Activated CD4-positive, alpha-beta memory T cell treated with anti-CD3 and anti-CD28 coated beads for 36 hours (primary cell): ENCODE measurements around the gene PSORS1C1. TPM values are rescaled to one million over a fixed set of nuclear protein-coding genes. Genes with fewer than 3 reads are reported as not detected.

ENCODE experiments used
- CTCF ChIA-PET: fragments of 350-600 bp; sonication (Branson Sonifier 250); formaldehyde crosslinking; loops from one replicate; lab custom pipeline; 2021; ENCODE audit warnings: antibody characterized with exemption, inconsistent platforms; lab: Charles Lee
- POLR2A ChIA-PET: fragments of 350-600 bp; sonication (Branson Sonifier 250); formaldehyde crosslinking; loops from one replicate; lab custom pipeline; 2021; ENCODE audit warnings: antibody characterized with exemption; lab: Charles Lee
- DNase-seq: peaks from one replicate; pipeline ENCODE4 v3.0.0-alpha.2; 2020
- H3K27ac Mint-ChIP-seq: one replicate; pipeline ENCODE4 v1.8.0; 2021; ENCODE audit warnings: mixed read lengths
- H3K27me3 Mint-ChIP-seq: one replicate; pipeline ENCODE4 v1.8.0; 2021; ENCODE audit warnings: mixed read lengths
- H3K36me3 Mint-ChIP-seq: one replicate; pipeline ENCODE4 v1.8.0; 2021; ENCODE audit warnings: mixed read lengths
- H3K4me1 Mint-ChIP-seq: one replicate; pipeline ENCODE4 v1.8.0; 2021; ENCODE audit warnings: low read depth, mixed read lengths
- H3K4me3 Mint-ChIP-seq: one replicate; pipeline ENCODE4 v1.8.0; 2021; ENCODE audit warnings: mild to moderate bottlenecking, mixed read lengths
- H3K9me3 Mint-ChIP-seq: one replicate; pipeline ENCODE4 v1.8.0; 2021; ENCODE audit warnings: mixed read lengths
- intact Hi-C: fragments of 100-400 bp; cut with micrococcal nuclease; formaldehyde crosslinking; loops from one replicate; pipeline ENCODE4 v1.15.1; 2023
- total RNA-seq, 2 experiments: library from RNA; stranded (reverse); gene quantifications; one replicate each; pipeline ENCODE4 v1.2.3, GENCODE V29; 2021

Gene PSORS1C1
- total RNA-seq, 2 experiments from 2014 or later = not detected

DNA sequence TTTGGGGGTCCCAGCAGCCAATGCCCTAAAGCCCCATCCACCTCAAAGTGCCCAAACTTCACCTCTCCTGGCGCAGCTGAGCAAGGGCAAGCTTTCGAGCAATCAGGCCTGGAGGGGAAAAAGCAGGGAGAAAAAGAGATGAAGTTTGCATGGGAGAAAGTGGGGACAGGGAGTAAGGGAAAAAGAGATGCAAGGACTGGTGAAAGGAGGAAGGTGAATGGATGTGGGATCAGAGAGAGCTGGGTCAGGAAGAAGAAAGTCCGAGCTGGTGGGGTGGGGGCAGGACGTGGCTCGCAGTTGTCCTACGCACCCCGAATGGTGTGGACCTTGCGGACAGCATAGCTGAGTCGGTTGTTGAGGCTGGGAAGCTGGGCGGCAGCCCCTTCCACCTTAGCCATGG lies 30.8 kb downstream of the PSORS1C1 start:
- H3K27ac Mint-ChIP-seq = no peak overlapping the region
- POLR2A ChIA-PET = interaction anchor here (1.2 kb wide), 1 partner anchor 29 kb away, joined by 3 read pairs; no protein-coding TSS in a partner anchor
- H3K9me3 Mint-ChIP-seq = no peaks in the 10 kb centered on the region
- no peaks in the 10 kb centered on the region for H3K4me1 Mint-ChIP-seq
- H3K27me3 Mint-ChIP-seq = no peaks in the 10 kb centered on the region
- H3K4me3 Mint-ChIP-seq = no peak overlapping the region
- H3K36me3 Mint-ChIP-seq = peaks cover 8% of the 10 kb centered on the region
- intact Hi-C loops = no loop called here
- CTCF ChIA-PET = interaction anchor here (0.6 to 3.4 kb wide), 7 partner anchors 8 to 234 kb away, joined by 3 to 13 read pairs (median 5); no protein-coding TSS in a partner anchor
- DNase-seq = no peak

GRCh38 chr6:31149827-31150447 lies 35.3 kb downstream of the PSORS1C1 start:
- CTCF ChIA-PET = interaction anchor here (1.0 kb wide), 1 partner anchor 9 kb away, joined by 3 read pairs; the partner anchor contains the start of gene TCF19
- Mint-ChIP-seq H3K27me3 (no peaks in the 10 kb centered on the region), H3K4me1 (no peaks in the 10 kb centered on the region), H3K9me3 (no peaks in the 10 kb centered on the region), H3K36me3 (peaks cover 8% of the 10 kb centered on the region), H3K4me3 (no peak overlapping the region), H3K27ac (no peak overlapping the region)
- intact Hi-C loops = no loop called here
- DNase-seq = no peak
- POLR2A ChIA-PET = no interaction called here

DNA sequence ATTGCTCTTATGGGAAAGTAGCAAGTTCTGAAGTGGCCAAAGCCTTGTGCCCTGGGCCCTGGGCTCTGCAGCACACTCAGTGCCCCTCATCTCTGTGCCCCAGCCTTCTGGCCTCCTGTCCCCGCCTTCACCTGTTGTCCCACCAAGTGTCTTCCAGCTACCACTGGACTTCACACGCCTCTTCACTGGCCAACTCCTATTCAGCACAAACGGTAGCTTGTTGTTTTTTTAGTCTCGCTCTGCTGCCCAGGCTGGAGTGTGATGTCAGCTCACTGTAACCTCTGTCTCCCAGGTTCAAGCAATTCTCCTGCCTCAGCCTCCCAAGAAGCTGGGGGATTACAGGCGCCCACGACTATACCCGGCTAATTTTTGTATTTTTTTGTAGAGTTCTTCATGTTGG lies 38.2 kb downstream of the PSORS1C1 start:
- Mint-ChIP-seq H3K27me3 (no peaks in the 10 kb centered on the region), H3K4me3 (no peak overlapping the region), H3K27ac (no peak overlapping the region), H3K9me3 (no peaks in the 10 kb centered on the region), H3K4me1 (peaks cover 4% of the 10 kb centered on the region), H3K36me3 (peaks cover 19% of the 10 kb centered on the region)
- POLR2A ChIA-PET = no interaction called here
- no peak for DNase-seq
- intact Hi-C loops = no loop called here
- CTCF ChIA-PET = interaction anchor here (0.6 kb wide), 2 partner anchors 100 to 827 kb away, joined by 3 to 4 read pairs; no protein-coding TSS in a partner anchor

DNA sequence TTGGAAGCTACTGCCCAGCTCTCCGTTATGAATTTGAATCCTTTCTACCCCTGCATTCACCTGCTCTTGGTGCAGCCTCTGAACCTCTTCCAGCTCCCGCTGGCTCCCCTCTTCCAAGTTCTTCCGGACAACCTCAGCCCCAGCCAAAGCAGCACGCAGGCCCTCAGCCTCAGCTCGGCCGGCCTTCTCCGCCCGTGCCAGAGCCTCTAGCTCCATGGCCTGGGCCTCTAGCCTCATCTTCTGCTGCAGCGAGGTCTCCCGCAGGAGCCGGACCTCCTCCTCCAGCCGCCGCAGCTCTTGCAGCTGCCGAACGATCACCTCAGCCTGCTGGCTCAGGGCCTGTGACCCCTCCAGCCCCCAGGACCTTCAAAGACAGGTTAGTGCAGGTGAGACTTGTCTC lies 39.8 kb downstream of the PSORS1C1 start:
- no peak overlapping the region for H3K4me3 Mint-ChIP-seq
- peaks cover 2% of the 10 kb centered on the region for H3K27me3 Mint-ChIP-seq
- POLR2A ChIA-PET = no interaction called here
- no peak overlapping the region for H3K27ac Mint-ChIP-seq
- peaks cover 5% of the 10 kb centered on the region for H3K4me1 Mint-ChIP-seq
- peaks cover 31% of the 10 kb centered on the region for H3K36me3 Mint-ChIP-seq
- intact Hi-C loops = no loop called here
- CTCF ChIA-PET = interaction anchor here (0.6 to 2.0 kb wide), 2 partner anchors 12 to 67 kb away, joined by 4 to 5 read pairs; no protein-coding TSS in a partner anchor
- H3K9me3 Mint-ChIP-seq = no peaks in the 10 kb centered on the region
- DNase-seq = no peak

DNA sequence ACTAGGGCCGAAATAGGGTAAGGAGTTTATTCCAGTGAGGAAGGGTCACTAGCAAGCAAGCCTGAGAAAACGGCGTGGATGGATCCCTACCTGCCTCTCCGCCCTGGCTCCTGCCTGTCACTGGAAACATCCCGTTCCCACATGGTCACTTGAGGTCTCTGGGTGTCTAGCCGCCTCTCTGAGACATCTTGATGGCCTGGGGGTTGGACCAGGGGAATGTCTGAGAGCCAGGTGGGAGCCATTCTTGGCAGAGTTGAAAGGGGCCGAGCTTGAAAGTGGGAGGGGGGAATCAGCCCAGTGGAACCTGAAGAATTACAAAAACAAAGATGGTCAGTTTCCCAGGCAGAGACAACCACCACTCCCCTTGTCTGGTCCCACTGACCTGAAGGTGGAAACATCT lies 42.0 kb downstream of the PSORS1C1 start:
- Mint-ChIP-seq H3K9me3 (no peaks in the 10 kb centered on the region), H3K4me1 (peaks cover 19% of the 10 kb centered on the region), H3K27me3 (peaks cover 2% of the 10 kb centered on the region), H3K4me3 (peak overlapping the region; percentile 92), H3K27ac (no peak overlapping the region), H3K36me3 (peaks cover 46% of the 10 kb centered on the region)
- DNase-seq = no peak
- ChIA-PET CTCF (interaction anchor here (0.7 to 2.4 kb wide), 3 partner anchors 30 to 73 kb away, joined by 3 to 7 read pairs (median 5); no protein-coding TSS in a partner anchor), POLR2A (no interaction called here)
- intact Hi-C loops = no loop called here

DNA sequence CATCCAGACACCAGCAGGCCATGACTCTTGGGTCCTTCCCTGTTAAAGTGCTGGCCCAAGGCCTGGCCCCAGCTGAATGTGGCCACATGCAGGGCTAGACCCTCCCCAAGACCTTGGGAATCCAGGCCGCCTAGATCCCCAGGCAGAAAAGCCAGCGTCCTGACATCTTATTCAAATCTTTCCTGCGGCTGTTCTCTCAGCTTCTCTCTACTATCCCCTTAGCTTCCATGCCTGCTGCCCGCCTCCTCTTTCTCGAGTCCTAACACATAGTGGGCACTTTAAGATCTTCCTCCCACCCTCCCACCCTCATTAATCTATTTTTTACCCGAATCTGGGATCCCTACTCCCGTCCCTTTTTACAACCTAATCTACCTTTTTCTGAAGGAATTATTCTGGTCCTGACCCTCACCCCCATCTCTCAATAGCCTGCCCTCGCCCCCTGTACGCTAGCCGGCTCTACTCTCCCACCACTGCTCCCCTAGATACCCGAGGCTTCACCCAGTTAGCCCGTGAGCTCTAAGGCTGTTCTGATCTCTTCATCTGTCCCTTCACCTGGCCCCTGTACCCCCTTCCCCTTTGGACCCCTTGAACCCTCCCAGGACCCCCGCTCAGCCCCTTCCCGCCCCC lies 43.0 kb downstream of the PSORS1C1 start, which contains the start of gene CCHCR1:
Gene CCHCR1, minus strand, starts transcription at position 290 of the 627 bp plus-strand sequence. Its CDS starts 202 bp downstream, at position 88.
- no peak for DNase-seq
- peak within 1 kb of the TSS; percentile 73 for H3K27ac Mint-ChIP-seq
- ChIA-PET CTCF (interaction anchor here (0.5 to 2.4 kb wide), 6 partner anchors 19 to 209 kb away, joined by 3 to 10 read pairs (median 6); partner anchors contain the start of gene PSORS1C2), POLR2A (interaction anchor here (1.4 to 1.6 kb wide), 2 partner anchors 19 to 196 kb away, joined by 3 to 4 read pairs; partner anchors contain the start of gene PSORS1C2)
- no peaks in the 10 kb centered on the region for H3K9me3 Mint-ChIP-seq
- H3K36me3 Mint-ChIP-seq = peaks cover 56% of the 10 kb centered on the region
- peaks cover 2% of the 10 kb centered on the region for H3K27me3 Mint-ChIP-seq
- H3K4me1 Mint-ChIP-seq = peaks cover 24% of the 10 kb centered on the region
- intact Hi-C loops = loop anchor here (1.0 to 2.0 kb wide), 3 partner anchors 21 to 115 kb away; partner anchors contain the start of gene HLA-C
- H3K4me3 Mint-ChIP-seq = peak within 1 kb of the TSS; percentile 92

- peaks cover 29% of the 10 kb centered on the region for H3K4me1 Mint-ChIP-seq
- H3K4me3 Mint-ChIP-seq = peak within 1 kb of the TSS; percentile 92
- peaks cover 59% of the 10 kb centered on the region for H3K36me3 Mint-ChIP-seq
- H3K9me3 Mint-ChIP-seq = no peaks in the 10 kb centered on the region
- peaks cover 2% of the 10 kb centered on the region for H3K27me3 Mint-ChIP-seq
- intact Hi-C loops = loop anchor here (1.0 to 2.0 kb wide), 3 partner anchors 22 to 114 kb away; partner anchors contain the start of gene HLA-C
- peak; percentile 100 for DNase-seq
- ChIA-PET CTCF (interaction anchor here (0.5 to 1.7 kb wide), 8 partner anchors 9 to 208 kb away, joined by 3 to 10 read pairs (median 5); partner anchors contain the start of gene PSORS1C2), POLR2A (interaction anchor here (0.9 to 1.6 kb wide), 4 partner anchors 10 to 244 kb away, joined by 3 to 5 read pairs (median 4); partner anchors contain the start of genes PSORS1C2 and VARS2)
- peak within 1 kb of the TSS; percentile 73 for H3K27ac Mint-ChIP-seq
Observed at GRCh38 chr6:31158140-31158862, 43.7 kb downstream of the PSORS1C1 start, which contains the start of gene TCF19. Gene TCF19, plus strand, starts transcription at chr6:31158589. Its CDS starts 881 bp downstream, at chr6:31159470.

DNA sequence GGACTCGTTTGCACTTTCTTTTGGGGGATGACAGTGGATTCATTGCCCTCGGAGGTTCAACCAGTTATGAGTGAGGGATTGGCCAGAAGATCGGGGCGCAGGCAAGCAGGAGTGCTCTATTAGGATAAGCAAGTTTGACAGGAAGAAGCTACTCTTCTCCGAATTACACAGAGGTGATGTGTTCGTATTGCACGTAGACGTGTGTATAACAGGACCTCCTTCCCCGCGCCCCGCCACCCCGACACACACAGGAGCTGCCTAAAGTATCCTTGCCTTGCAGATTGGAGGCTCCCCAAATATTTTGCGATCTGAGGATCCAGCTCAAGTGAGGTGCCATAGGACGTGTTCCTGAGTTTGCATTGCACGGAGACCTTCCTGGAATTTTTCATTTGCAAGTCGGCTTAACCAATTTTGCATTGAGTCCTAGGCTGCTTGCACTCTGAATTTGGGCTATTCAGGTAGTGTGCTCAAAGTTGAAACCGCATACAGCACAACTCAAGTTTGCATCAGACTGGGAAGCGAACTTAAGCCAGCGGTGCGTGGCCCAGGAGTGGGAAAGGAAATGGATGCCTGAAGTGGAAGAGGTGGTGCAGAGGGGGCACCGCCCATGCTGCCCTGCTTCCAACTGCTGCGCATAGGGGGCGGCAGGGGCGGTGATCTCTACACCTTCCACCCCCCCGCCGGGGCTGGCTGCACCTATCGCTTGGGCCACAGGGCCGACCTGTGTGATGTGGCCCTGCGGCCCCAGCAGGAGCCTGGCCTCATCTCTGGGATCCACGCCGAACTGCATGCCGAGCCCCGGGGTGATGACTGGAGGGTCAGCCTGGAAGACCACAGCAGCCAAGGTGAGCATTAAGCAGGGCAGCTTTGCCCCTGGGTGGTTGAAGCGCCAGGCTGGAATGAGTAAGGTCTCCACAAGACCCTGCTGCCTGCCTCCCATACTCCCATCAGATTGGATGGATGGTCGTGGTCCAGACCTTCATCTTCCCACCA lies 44.6 kb downstream of the PSORS1C1 start:
- Mint-ChIP-seq H3K27ac (peak overlapping the region; percentile 73), H3K36me3 (peaks cover 62% of the 10 kb centered on the region), H3K9me3 (no peaks in the 10 kb centered on the region), H3K27me3 (peaks cover 2% of the 10 kb centered on the region), H3K4me1 (peaks cover 37% of the 10 kb centered on the region), H3K4me3 (peak overlapping the region; percentile 92)
- ChIA-PET CTCF (interaction anchor here (0.9 to 1.7 kb wide), 8 partner anchors 9 to 207 kb away, joined by 3 to 10 read pairs (median 6); no protein-coding TSS in a partner anchor), POLR2A (interaction anchor here (0.9 to 1.6 kb wide), 4 partner anchors 11 to 245 kb away, joined by 3 to 5 read pairs (median 4); partner anchors contain the start of genes PSORS1C2 and VARS2)
- DNase-seq = peak; percentile 49
- intact Hi-C loops = loop anchor here (1.0 to 2.0 kb wide), 3 partner anchors 22 to 113 kb away; partner anchors contain the start of gene HLA-C

GRCh38 chr6:31161216-31162126 lies 46.9 kb downstream of the PSORS1C1 start:
- no peak for DNase-seq
- Mint-ChIP-seq H3K4me1 (peaks cover 50% of the 10 kb centered on the region), H3K27me3 (peaks cover 2% of the 10 kb centered on the region), H3K36me3 (peaks cover 46% of the 10 kb centered on the region), H3K9me3 (no peaks in the 10 kb centered on the region), H3K4me3 (no peak overlapping the region), H3K27ac (no peak overlapping the region)
- ChIA-PET CTCF (interaction anchor here (0.7 kb wide), 1 partner anchor 81 kb away, joined by 3 read pairs; no protein-coding TSS in a partner anchor), POLR2A (no interaction called here)
- intact Hi-C loops = no loop called here
